ENCODE measurements around the gene LRRK1.
A peak's percentile ranks its signal among the peaks of the same experiment; 100 is the strongest.

LRRK1 gene, protein sequence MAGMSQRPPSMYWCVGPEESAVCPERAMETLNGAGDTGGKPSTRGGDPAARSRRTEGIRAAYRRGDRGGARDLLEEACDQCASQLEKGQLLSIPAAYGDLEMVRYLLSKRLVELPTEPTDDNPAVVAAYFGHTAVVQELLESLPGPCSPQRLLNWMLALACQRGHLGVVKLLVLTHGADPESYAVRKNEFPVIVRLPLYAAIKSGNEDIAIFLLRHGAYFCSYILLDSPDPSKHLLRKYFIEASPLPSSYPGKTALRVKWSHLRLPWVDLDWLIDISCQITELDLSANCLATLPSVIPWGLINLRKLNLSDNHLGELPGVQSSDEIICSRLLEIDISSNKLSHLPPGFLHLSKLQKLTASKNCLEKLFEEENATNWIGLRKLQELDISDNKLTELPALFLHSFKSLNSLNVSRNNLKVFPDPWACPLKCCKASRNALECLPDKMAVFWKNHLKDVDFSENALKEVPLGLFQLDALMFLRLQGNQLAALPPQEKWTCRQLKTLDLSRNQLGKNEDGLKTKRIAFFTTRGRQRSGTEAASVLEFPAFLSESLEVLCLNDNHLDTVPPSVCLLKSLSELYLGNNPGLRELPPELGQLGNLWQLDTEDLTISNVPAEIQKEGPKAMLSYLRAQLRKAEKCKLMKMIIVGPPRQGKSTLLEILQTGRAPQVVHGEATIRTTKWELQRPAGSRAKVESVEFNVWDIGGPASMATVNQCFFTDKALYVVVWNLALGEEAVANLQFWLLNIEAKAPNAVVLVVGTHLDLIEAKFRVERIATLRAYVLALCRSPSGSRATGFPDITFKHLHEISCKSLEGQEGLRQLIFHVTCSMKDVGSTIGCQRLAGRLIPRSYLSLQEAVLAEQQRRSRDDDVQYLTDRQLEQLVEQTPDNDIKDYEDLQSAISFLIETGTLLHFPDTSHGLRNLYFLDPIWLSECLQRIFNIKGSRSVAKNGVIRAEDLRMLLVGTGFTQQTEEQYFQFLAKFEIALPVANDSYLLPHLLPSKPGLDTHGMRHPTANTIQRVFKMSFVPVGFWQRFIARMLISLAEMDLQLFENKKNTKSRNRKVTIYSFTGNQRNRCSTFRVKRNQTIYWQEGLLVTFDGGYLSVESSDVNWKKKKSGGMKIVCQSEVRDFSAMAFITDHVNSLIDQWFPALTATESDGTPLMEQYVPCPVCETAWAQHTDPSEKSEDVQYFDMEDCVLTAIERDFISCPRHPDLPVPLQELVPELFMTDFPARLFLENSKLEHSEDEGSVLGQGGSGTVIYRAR (N-terminal part only)

DNA sequence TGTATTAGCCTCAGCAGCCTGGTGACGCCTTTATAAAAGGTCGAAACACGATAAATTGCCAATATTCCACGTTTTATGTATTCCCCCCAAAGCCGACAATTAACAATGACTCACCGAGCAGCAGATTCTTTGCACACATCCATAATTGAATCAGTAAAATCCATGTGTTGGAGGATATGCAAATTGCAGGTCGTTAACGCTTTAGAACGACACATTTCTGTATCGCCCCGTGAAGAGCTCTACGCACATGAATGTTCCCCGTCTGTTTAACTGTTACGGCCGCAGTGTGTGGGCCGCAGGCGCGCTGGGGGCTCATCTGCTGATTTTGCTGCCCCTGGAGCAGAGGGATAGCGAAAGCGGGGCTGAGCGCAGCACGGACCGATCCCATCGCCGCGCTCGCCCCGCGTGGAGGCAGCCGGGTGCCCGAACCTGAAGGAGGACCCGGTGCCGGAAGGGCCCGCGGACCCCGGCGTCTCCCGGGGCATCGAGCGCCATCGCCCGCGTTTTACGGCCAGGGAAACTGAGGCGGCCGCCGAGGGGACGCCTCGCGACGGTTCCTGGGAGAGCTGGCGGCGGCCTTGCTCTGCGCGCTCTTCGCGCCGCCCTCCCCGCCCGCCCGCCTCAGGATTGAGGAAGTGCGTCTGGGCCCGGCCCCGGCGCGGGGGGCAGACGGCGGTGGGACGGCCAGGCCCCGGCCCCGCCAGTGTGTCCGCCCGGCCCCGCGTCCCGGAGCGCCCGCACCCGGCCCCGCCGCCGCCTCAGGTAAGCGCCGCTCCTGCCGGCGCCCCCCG lies at the start of gene LRRK1:
Gene LRRK1, plus strand, starts transcription at position 668 of the 791 bp plus-strand sequence. CDS start 5,276 bp downstream, outside the sequence.
- peak; percentile 43 to 49 for DNase-seq

DNA sequence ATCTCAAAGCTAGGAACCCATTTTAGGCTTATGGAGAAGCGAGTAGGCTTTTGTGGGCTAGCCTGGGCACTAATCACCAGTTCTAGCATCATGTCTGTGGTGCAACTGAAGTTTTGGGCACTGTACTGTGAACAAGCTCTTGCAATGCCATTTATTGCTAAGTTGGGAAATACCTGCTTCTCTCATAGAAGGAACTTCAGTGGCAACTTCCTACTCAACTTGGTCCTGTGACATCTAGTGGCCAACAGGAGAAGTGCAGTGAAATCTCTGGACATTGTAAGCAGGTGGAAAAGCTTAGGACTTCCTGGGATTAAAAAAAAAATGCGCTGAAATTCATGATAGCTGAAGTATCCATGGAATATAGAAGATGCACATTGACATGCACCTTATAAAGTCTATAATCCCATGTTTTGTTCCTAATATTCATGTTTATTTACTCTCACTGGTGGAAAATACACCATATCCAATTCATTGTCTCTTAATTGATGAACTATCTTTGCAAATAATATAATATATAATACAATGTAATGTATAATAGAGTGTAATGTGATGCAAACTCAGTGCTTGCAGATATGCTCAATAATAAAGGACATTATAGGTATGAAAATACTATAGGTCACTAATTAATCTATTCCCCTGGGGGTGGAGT lies 46.0 kb upstream of the LRRK1 start:
- peak; percentile 53 to 54 for DNase-seq

DNA sequence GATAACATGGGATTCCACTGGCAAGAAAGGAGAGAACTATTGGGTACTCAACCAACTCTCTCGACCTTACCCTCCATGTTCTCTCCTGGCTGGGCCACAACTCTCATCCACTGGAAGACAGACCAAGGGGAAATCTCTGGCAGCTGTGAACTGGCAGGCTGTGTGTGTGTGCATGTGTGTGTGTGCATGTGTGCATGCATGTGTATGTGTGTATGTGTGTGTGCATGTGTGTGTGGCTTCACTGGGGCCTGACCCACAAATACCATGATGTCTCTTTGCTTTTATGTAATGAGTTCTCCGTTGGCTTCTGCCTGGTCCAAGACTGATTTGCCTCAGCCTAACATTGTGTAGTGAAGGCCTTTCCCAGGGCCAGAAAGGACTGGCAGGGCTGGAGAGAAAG lies 43.7 kb upstream of the LRRK1 start:
- DNase-seq = no peak

DNA sequence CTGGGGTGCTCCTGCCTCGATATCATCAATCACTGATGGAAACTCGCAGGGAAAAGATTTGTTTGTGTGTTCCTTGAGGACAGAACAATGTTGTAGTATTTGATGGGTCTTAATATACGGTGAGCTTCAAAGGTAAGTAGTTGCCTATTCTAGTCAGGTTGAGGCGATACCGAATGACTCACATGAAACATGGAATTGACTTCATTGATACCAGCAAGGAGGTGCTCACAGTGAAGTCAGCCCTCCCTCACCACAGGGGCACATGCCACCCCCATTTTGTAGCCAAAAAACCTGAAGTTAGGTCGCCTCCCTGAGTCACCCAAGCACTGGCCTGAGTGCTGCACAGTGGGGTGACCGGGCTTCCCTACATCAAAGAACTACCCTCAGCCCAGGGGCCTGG lies 43.2 kb upstream of the LRRK1 start:
- DNase-seq = no peak

DNA sequence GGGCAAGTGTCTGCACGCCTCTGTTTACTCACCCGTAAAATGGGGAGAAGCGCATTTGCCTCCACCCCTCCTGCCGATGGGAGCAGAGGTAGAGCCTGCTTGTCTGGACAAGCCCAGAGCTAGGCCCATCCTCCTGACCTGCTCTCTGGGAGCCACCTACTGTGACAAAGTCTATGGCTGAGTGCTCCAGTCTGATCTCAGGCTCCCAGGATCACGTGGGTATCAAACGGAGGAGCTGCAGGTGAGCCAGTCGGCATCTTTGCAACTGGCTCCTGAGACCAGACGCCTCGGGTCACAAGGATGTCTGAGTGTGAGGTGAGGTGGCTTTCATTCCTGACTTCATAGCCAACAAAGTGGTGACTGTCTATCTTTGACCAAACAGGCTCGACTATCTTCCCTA lies 41.6 kb upstream of the LRRK1 start:
- no peak for DNase-seq

DNA sequence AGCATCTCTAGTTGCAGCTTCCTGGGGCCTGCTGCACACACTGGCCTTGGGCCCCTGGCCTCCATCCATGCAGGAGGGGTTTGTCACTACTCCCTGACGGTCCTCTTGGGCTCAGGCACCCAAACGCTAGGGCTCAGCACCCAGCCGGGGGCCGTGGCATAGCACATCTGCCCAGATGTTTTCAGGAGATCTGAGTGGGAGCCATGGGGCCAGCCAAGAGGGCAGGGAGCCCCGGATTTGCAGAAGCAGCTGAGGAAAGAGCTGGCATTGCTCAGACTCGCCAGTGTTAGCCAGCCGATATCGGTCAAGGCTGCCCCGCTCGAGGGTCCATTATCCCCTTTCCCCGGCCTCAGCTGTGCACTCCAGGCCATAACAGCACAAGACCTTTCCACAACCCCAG lies 41.0 kb upstream of the LRRK1 start:
- no peak for DNase-seq

DNA sequence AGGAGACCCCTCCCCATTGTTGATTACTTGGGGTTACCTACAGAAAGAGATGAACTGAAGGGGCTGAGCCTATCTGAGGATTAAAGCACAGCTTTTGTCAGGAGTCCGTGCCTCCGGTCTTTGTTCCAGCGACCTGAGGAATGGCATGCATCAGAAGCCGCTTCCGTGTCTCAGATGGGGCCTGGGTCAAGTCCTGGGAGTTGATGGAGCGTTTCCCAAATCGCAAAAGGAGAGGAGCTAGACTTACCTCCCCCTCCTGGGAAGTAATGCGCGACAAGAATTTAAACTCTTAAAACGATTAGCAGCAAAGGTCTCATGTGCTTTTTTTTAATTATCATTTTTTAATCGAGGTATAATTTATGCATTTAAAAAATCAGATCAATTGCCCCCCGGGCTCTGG lies 40.5 kb upstream of the LRRK1 start:
- no peak for DNase-seq

DNA sequence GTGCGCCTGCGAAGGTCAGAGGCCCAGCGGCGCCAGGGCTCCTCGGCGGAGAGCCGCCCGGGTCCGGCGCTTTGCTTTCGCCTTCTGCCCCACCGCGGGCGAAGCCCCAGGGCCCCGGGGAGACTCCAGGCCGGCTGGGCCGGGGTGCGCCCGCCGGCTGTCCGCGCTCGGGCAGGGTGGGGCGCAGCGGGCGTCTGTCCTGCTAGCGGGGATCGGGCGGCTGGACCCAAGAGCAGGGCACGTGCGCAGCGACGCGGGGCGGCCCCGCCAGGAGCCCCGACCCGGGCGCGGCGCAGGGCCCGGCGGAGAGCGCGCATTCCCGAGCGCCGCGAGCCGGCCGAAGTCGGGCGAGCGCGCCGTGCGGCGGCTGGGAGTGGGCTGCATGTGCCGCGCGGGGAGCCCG lies 40.1 kb upstream of the LRRK1 start:
- DNase-seq = peak in 1 of 2 experiments; percentile 21

DNA sequence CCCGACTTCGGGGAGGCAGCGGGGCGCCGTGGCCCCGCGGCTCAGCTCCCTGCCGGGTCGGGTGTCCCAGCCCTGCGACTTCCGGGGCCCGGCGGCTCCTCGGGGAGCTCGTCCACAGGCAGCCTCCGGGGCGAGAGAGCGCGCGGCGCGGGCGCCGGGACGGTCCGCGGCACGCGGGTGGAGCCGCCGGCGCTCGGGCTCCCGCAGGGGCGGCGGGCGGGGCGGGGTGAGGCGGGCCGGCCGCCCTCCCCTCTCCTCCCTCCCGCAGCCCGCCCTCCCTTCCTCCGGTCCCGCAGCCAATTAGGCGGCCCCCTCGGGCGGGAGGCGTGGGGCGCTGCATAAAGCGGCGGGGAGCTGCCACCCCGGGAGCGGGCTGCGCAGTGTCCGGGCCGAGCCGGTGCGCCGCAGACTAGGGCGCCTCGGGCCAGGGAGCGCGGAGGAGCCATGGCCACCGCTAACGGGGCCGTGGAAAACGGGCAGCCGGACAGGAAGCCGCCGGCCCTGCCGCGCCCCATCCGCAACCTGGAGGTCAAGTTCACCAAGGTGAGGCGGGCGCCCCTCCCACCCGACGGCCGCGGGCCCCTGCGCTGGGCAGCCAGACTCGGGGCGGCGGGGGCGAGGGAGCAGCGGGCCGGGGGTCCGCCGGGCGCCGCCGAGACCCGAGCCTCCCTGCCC lies 39.6 kb upstream of the LRRK1 start, which contains the start of gene ALDH1A3:
Gene ALDH1A3, plus strand, starts transcription at position 368 of the 675 bp plus-strand sequence. Its CDS starts 77 bp downstream, at position 445.
- DNase-seq = peak; percentile 29 to 39

DNA sequence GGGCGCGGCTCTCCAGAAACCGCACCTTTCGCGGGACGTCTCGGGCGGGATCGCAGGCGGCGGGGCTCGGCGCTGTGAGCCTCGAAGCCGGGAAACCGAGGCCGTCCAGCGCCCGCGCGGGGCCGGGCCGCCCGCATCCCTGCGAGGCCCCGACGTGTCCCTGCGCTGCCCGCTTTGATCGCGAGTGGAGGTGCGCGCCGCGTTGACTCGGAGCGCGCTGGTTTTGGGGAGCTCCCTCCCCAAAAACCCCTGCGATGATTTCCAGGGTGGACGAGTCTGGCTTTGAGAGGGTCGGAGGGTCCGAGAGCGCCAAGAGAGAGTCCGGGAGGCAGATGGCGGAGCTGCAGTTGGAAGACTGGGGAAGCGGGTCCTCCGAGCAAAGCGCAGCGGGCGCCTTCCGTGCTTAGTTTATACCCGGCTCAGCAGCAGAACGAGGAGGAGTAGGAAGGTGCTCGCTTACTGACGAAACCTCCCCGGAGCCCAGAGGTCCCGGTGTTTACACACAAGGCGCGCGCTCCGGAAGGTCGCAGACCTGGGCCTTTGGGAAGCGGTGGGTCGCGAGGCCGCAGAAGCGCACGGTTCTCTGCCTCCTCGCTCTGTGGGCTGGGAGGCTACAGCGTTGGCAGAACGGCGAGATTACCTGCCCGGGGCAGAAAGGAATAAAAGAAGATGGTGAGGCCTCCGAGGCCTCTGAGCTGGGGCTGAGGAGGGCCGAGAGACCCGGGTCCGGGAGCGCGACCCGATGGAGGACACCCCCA lies 38.8 kb upstream of the LRRK1 start:
- peak in 1 of 2 experiments; percentile 23 for DNase-seq

DNA sequence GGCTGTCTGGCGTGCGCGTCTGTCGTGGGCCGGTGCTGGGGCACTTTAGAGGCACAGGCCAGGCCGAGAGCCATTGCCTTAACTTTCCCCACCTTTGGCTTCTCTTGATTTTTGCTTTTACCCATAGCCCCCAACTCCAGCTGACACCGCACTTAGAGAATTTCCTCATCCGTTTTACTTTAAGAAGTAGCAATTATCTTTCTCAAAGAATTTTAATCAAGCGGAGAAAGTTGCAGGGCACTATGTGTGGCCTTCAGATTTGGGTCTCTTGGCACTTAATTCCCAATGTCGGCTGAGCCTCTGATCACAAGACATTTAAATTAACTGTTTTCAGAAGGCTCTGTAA lies 38.3 kb upstream of the LRRK1 start:
- no peak for DNase-seq

DNA sequence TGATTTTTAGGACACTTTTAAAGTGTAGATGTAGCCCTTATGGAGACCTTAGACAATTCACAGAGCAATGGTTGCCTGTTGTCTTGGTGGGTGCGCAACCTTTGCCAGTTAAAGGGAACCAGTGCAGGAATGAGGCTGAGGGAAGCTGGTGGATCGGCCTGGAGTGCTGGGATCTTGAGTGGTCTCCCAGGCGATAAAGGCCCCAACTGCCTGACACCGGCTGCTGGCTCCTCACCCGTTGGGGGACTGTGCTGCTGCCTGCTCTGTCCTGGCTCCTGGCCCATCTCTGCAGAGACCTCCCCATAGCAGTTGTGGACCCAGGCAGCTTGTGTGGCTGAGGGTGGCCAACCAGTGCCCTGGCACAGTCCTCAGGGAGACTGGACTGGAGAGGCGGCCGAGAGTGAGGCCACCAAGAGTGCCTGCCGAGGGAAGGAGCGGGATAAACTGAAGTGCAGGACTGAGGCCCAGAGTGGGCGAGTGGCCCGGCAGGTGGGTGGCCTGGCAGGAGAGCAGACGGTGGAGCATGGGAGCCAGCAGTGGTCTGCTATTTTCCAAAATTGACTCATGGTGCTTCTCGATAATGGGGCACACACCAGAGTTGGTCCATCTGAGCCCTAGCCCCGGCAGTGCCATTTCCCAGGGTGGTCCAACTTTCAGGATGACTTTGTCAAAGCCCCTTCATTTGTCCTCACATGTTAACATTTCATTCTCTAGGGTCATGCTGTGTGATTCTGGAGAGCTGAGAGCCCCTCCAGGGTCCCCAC lies 37.4 kb upstream of the LRRK1 start:
- DNase-seq = no peak

DNA sequence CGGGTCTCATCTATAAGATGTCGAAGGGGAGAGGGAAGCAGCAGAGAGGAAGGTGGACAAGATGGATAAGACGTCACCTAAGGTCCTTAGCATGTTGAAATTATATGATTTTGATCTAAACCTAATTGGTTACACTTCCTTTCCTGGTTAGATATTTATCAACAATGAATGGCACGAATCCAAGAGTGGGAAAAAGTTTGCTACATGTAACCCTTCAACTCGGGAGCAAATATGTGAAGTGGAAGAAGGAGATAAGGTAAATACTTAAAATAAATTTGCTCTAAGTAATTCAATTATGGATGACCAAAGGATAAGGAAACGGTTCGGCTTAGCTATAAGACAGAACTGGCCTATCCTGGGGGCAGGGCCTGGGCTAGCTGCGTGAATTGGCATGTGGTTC lies 34.0 kb upstream of the LRRK1 start:
- DNase-seq = no peak

DNA sequence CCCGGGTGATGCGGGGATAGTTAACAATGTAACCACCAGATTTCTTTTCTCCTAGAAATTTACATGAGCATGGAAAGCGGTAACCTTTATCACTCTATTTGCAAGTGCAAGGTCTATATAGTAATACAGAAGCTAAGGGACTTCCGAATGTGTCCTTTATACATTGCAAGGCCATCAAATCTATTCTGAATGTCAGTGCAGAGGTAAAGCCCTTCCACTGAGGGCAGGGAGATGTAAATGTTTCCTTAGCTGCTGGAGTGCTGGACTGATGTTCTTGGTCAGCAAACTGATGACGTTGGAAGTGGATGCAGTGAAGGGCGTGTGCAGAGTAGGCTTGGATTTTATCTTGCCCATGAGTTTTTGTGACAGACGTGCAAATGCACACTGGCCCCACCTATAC lies 33.3 kb upstream of the LRRK1 start:
- no peak for DNase-seq

DNA sequence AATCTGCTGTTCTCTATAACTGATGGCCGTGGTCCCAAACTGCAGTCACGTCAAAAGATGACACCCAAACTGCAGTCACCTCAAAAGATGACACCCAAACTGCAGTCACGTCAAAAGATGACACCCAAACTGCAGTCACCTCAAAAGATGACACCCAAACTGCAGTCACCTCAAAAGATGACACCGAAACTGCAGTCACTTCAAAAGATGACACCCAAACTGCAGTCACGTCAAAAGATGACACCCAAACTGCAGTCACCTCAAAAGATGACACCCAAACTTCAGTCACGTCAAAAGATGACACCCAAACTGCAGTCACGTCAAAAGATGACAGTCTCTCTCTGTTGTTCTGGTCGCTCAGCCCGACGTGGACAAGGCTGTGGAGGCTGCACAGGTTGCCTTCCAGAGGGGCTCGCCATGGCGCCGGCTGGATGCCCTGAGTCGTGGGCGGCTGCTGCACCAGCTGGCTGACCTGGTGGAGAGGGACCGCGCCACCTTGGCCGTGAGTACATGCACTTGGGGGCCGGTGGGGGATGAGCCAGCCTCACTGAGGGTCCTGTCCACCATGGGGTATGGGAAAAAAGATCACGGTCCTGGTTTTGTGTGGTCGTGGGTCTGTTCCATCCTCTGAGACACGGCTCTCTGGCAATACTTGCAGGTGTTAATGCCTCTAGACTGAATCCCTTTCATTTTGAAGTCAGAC lies 31.8 kb upstream of the LRRK1 start:
- no peak for DNase-seq

DNA sequence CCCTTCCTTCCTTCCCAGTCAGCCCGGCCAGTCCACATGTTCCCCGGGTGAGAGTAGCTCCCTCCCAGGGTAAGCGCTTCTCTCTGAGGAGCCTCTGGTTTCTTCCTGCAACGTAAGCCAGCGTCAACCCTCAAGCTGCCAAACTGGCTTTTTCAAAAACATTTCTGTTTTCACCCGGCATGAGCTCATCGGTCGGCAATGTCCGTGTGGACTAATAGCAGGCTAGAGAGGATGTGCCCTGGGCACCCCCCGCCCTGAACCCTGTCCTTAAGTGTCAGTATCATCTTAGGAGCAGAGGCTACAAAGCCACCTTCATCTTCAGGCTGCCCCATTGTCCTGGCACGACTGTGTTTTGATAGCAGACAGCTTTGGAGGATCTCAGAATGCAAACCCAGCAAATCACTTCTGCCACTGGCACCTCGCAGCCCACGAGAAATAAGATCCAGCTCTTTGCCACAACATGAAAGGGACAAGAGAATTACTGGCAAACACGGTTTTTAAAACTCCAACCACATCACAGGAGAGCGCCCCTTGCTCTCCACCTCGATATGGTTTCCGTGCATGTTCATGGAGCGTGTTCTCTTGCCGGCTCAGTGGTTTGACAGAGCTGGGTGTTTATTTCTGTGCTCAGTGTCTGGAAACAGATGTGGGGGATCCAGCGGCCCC lies 29.6 kb upstream of the LRRK1 start:
- no peak for DNase-seq

DNA sequence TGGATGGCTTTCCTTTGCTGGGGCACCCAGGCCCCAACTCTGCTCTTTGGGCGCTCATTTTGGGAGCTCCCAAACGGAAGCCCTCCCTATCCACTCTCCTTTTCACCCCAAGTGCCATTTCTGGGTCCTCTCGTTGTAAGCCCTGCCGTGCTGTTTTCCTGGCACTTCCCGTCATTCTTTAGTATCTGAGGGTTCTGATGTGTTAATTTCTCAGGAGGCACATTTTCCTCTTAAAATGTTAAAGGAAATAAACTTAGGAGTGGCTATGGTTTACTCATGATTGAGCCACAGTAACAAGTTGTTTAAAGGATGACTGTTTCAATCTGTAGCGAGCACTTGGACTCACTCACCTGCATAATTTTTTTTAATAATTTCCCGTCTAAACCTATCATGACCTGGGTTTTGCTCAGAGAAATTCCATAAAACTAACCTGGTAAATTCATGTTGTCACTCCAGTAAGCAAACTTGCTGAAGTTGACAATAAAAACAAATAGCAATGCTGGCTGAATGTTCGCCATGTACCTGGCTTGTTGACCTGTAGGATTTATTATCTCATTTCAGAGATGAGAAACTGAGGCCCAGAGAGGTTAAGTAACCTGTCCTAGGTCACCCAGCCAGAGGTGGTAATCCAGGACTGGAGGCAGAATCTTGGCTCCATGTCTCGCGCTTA lies 29.0 kb upstream of the LRRK1 start:
- DNase-seq = no peak

DNA sequence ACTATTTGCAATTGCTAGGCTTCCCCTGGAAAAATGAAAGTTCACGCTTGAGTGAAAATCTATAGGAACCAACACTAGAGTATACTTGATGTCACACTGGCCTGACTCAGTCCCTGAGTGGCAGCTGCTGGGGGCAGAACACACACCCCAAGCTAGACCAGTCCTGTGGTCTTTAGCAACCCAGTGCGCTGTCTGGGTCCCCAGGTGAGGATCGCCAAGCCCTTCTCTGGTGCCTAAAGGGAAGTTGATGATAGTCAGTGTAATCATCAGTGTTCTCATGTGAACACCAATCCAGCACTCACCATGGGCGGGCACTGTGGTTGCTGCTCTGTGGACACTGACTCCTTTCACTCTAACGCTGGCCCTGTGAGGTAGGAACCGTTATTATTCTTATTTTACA lies 28.3 kb upstream of the LRRK1 start:
- no peak for DNase-seq

Data from activated T-cell treated with anti-CD3 and anti-CD28 coated beads, Interleukin-2, amount 50 U/mL, for 48 hours (primary cell).